HT-29 (cell line): Measurements from ENCODE around the gene NAXD. TPM values are rescaled to one million over a fixed set of nuclear protein-coding genes. Genes with fewer than 3 reads are reported as not detected.
A peak's percentile ranks its signal among the peaks of the same experiment; 100 is the strongest.
"Not testable (repeated sequence)": the region's sequence is repeated elsewhere in the genome, so short reads cannot be mapped to it uniquely, and the experiment has no call there.

Experiments
- DNase-seq: peaks from one replicate; pipeline ENCODE4 v3.0.0-alpha.2; 2015; ENCODE audit warnings: low spot score
- total RNA-seq: library from RNA; depleted of rRNA; stranded (reverse); fragments of >200 nt; shearing (Covaris generic); gene quantifications from 2 replicates; pipeline ENCODE4 v1.2.3, GENCODE V29; 2014; rRNA removed

The NAXD gene
- 43.3 and 44.5 TPM in 2 replicates for total RNA-seq

DNA sequence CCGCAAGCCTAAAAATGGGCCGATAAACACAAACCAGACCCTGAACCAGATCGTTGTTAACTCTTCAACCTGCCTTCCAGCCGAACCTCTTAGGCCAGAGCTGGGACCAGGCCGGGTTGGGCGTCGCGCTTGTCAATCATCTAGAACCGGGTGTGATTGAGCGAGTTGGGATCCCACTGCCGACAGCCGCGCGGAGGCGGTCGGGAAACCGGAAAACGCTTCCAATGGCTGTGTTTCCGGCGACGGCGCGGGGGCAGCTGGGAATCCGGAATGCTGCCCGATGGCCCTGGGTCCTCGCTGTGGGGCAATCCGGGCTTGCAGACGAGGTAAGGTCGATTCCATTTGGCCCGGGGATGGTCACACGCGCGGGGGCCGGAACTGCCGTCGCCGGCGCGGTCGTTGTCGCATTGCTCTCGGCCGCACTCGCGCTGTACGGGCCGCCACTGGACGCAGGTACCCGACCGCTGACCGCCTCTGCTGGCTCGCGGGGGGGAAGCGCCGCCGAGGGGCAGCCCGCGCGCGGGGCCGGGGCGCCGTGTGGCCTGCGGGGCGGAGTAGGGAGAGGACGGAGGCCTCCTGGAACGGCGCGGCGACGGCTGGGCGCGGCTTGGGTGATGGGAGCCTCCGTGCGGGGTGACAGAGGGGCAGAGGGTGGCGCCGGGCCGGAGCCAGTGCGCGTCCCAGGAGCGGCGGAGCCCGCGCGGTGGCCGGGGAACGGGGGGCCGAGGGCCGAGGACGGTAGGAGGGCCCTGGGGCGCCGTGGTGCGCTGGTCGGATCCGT, at the start of gene NAXD:
Gene NAXD (plus strand): TSS at position 224 of the 781 bp plus-strand sequence. CDS start 57 bp downstream, at position 281.
- peak; percentile 99 for DNase-seq

DNA sequence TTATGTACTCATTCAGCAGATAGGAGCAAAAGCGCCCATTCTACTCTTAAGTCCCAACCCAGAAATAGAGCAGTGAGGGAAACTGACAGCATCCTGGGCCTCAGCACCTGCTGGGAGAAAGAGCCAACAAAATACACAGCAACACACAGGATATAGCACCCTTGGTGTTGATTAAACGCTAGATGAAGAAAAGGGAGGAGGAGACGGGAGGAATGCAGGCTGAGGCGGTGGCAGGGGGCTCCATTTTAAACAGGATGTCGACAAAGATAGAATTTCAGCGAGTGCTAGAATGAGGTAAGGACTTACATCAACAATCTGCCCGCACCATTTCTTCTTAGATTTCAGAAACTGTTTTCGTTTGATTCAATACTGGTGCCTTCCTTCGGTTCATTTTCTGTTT, 49.2 kb upstream of the NAXD start:
- no peak for DNase-seq

DNA sequence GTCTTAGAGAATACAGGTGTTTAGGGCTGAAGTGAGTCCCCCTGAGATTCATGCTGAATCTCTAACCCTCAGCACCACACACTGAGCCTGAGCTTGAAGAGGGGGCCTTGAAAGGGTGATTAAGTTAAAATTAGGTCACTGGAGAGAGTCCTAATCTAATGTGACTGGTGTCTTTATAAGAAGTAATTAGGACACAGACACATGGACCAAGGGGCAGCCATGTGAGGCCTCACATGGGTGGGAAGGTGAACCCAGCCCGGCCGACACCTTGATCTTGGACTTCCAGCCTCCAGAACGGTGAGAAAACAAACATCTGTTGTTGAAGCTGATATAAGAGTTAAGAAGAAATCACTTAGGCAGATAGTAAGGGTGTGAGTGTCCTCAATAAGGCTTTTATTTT, 46.7 kb upstream of the NAXD start:
- DNase-seq: no peak

DNA sequence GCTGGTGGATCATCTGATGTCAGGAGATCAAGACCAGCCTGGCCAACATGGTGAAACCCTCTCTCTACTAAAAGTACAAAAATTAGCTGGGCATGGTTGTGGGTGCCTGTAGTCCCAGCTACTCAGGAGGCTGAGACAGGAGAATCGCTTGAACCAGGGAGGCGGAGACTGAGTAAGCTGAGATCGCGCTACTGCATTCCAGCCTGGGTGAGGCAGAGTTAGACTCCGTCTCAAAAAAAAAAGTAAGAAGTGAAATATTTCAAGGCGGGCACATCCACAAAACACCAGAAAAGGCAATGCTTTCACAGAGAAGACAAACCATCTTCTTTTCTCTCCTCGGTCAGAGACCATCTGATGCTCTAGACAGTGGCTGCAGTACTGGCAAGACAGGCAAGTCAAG, 45.4 kb upstream of the NAXD start:
- not testable (repeated sequence) for DNase-seq

DNA sequence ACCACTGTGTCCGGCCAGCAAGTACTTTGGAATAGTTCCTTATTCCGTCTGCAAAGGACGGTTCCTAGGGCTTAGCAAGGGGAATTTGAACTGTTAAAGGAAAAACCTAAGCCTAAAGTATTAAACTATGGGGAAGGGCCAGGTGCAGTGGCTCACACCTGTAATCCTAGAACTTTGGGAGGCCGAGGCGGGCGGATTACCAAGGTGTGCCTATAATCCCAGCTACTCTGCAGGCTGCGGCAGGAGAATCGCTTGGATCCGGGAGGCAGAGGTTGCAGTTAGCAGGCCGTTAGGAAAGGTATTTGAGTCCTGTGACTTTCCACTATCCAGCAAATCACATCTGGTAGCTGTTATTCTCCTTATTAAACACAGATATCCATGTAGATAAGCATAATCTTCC, 44.5 kb upstream of the NAXD start:
- no peak for DNase-seq

DNA sequence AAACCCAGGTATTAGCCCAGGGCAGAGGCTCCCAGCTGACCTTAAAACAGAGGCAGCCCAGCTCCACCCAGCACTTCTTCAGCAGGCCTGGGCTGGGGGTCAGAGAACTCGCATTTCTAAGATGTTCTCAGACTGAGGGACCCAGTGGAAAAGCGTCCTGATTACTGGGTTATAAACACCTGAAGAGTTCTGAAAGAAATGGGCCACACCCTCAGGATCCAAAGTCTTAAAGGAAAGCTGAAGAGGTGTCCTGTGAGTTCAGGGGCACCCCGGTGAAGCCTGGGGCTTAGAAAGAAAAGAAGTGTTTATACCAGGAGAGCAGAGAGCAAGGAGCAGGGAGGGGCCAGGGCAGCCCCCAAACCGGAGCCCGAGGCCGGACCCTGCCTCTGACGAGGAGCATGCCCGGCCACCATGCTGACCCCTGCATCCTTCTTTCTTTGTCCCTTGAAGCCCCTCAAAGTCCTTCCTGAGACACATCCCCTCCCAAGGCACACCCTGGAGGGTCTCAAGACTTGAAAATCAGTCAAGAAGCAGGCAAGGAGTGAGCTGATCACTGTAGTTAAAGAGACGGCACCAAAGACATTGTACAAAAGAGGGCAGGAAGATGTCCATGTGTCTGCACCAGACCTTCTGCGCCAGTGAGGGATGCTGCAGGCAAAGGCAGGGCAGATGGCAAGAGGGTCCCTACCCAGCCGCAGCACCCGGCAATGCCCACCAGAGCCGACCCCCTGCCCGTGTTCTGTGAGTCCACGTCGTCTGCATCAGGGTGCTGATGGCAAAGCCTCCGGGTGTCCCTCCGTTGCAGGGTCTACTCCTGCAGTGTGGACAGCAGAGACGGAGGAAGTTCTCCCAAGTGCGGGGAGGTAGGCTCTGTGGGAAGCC, 43.2 kb upstream of the NAXD start:
- DNase-seq: no peak

DNA sequence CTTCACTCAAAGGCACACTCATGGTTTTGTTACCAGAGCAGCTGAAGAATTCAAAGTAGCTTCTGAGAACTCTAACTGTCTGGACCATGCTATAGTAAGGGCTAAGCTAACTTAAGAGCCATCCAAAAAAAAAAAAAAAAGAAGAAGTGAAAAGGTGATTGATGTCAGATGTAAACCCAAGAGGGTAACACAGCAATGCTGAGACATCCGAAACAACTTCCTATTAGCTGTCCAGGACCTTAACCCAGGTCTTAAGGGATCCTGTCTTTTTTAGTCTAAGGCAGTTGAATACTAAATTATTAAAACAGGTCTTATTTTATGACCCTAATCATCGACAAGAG, 42.6 kb upstream of the NAXD start:
- no peak for DNase-seq

DNA sequence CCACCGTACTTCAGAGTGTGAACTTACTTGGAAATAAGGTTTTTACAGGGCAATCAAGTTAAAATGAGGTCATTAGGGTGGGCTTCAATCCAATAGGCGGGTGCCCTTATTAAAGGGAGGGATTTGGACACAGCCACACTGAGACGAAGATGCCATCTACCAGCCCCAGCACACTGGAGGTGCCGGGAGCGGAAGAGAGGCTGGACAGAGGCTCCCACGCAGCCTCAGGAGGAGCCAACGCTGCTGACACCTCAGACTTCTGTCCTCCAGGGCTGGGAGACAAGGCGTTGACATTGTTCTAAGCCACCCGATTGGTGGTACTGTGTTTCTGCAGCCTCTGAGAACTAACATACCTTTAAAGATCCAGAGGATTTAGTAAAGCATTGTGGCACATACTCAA, 41.2 kb upstream of the NAXD start:
- no peak for DNase-seq

DNA sequence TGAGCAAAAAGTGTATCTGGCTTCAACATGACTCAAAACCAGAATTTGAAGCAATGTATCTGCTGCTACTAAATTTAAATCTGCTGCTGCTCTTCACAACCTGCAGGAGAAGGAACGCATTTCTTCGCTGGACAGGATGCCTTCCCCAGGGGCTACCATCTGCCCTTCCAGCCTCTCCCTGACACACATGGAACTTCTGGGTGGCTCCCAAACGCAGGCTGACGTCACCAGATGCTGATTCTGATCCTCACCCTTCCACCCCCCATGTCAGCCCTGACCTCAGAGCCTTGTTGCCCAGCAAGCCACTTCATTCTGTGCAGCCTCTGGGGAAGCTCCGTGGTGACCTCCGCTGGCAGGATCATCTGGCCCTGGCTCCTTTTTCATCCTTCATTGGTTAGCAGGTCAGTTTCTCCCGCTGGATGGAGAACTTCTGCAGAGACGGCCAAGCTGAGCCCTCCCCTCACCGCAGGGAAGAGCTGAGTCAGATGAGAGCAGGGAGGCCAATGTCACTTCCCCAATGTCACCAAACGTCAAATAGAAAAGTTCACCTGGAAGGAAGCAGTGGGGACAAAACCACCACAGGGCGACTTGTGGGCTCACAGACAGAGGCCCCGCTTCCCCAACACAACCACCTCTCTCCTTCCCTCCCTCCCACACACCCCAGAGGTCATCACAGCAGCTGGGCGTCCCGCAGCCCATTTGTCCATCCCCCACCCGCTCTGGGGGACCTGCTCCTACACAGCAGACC, 39.8 kb upstream of the NAXD start:
- no peak for DNase-seq

DNA sequence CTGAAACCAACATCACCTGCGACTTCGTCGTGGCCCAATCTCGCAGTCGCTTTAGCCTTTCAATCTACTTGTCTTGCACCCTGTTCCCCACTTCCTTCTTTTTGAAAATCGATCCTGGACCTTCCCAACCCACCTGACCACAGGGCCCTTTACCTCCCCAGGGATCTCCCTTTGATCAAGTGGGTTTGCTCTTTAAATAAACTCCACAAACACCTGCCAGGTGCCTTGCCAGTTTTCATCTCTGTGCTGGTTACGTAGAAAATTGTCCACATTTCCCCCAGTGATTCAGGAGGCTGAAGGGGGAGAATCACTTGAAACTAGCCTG, 39.3 kb upstream of the NAXD start:
- DNase-seq: no peak

DNA sequence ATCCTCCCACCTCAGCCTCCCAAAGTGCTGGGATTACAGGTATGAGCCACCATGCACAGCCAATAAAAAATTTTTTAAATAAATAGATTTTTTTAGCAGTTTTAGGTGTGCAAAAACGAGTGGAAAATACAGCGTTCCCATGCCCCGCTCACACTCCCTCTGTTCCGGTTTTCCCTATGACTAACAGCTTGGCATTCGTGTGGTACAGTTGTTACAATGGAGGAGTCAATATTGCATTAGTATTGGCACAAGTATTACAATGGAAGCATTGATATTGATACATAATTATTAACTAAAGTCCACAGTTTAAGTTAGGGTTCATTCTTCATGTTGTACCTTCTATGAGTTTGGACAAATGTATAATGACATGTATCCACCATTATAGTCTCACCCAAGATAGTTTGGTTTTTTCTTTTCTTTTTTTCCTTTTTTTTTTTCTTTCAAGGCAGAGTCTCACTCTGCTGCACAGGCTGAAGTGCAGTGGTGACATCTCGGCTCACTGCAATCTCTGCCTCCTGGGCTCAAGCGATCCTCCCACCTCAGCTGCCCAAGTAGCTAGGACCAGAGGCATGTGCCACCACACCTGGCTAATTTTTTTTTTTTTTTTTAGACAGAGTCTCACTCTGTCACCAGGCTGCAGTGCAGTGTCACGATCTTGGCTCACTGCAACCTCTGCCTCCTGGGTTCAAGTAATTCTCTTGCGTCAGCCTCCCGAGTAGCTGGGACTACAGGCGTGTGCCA, 38.4 kb upstream of the NAXD start:
- peak; percentile 55 for DNase-seq

DNA sequence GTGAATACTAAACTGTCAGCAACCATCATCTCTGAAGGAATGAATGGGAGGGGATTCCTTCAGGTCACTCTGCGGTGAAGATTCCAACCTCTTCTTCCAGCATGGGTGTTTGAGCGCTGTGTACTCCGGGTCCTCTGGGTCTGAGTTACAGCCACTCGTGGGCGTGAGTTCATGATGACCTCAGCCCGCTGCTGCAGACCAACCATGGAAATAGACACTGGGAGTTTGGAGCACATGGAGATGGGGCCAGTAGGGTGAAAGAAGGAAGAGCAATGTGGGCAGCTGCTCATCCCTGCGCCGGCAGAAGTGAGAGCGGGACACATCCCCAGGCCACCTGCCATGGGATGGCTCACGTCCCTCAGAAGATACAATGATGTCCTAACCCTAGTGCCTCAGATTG, 37.0 kb upstream of the NAXD start:
- no peak for DNase-seq

DNA sequence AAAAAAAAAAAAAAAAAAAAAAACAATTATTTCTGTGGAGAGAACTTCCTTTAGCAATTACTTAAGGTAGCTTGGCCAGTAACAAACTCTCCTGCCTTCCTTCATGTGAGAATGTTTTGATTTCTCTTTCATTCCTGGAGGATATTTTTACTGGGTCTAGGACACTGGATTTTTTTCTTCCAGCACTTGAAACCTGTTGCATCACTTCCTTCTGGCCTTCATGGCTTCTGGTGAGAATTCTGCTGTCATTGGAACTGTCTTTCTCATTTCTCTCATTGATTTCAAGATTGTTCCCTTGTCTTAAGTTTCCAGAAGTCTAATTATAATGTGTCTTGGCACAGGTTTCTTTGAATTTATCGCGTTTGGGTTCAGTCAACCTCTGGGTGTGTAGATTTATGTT, 34.5 kb upstream of the NAXD start:
- DNase-seq: no peak

DNA sequence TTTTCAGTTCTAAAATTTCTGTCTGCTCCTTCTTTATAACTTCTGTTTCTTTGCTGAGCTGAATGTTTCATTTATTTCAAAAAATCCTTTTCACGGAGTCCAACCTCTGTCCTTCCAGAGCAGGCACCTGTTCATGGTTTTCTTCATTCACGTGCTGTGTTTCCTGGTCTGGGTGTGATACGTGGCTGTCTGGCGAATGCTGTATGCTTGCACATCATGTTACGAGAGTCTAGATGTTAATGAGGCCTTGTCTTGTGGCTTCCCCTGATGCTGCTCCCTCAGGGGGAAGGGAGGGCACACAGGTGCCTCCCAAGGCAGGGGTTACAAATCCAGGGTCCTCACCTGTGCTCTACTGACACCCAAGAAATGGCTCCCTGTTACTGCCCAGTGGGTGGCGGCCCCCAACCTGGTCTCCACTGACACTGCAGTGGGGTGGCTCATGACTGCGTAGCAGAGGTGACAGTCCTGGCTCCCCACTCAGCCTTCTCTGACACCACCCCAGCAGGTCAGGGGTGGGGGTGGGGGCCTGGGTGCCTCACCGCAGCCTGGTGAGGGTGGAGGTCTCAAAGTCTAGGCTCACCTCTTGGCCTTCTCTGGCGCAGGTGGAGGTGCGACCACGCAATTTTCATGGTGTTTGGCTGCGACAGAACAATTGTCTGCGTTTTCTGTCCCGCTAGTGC, 33.7 kb upstream of the NAXD start:
- DNase-seq: no peak

DNA sequence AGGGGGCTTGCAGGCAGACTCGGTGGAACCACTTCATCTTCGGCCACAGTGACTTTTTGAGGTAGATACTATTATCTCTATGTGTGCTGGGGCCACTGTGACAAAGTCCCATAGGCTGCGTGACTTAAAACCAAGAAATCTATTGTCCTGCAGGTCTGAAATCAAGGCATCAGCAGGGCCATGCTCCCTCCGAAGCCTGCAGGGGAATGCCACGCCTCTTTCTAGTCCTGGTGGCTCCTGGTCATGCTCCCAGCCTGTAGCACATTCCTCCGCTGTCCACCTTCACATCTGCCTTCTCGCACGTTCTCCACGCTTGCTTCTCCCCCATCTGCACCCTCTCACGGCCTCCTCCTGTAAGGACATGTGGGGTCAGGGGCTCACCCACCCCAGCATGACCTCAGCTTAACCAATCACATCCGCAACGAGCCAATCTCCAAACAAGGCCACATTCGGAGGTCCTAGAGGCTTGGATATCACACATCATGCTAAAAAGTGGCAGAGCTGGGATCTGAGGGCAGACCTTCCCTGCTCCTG, 32.9 kb upstream of the NAXD start:
- DNase-seq: no peak

DNA sequence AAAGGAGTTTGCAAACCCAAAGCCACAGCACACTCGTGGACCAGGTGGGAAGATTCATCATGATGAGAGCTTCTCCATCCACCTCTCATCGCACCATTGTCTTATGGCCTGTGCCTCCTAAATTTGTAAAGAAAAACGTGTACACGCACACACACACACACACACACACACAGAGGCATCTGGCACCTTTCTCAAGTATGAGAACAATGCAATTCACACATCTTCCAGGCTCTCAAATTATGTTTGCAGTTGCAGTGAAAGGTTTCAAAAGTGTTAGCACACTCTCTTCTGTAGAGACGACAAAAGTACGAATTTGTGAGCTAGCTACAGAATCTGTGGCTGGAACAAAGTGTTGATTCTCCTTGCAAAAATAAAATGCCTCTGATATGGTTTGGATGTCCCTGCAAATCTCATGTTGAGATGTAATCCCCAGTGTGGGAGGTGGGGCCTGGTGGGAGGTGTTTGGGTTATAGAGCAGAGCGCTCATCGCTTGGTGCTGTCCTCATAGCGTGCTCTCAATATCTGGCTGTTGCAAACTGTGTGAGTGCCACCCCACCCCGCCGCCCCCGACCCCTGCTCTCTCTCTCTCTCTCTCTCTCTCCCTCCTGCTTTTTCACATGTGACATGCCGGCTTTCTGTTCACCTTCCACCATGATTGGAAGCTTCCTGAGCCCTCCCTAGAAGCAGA, 32.0 kb upstream of the NAXD start:
- DNase-seq: no peak

DNA sequence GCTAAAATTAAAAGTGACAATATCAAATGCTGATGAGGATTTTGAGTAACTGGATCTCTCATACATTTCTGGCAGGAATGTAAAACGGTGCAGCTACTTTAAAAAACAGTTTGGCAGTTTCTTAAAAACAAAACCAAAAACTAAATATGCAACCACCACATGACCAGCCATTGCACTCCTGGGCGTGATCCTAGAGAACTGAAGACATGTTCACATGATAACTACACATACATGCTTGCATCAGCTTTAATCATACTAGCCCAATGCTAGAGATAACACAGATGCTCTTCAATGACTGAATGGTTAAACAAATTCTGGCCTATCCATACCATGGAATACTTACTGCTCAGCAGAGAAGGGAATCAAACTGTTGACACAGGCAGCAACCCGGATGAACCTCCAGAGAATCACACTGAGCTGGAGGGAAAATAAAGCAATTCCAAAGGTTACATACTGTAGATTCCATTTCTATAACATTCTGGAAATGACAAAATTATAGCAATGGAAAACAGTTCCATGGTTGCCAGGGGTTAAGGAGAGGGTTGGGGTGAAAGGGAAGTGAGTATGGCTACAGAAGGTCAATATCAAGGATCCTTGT, 25.5 kb upstream of the NAXD start:
- no peak for DNase-seq

DNA sequence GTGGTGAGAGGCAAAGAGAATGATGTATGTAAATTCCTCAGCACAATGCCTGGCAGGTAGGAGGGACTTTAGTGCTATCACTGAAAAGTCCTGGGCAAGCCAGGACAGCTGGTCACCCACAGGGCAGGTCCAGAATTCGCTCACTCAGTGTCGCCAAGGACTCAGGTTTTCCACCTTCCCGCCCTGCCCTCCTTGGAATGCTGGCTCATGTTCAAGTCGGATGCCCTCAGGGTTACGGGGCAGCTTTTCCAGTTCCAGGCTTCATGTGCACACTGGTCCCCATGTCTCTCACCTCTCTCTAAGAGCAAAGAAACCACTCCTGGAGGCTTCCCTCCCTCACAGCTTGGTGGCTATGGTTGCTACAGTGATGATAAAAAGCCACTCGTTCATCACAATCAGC, 24.8 kb upstream of the NAXD start:
- peak; percentile 71 for DNase-seq

DNA sequence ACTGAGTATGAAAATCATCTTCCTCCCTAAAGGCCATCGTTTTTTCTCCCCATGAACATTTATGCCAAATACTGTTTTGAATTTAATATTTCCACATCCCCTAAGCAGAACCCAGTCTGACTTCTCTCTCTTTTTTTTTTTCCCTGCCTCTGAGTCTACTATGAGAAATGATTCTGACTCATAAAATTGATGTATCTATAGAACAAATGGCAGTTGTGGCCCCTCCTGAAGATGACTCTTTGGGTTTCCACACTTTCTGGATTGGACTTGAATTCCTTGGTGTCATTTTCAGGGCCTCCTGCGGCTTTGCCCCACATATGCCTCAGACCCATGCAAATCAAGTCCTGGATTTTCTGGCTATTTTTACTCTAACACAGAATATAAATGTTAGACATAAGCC, 22.7 kb upstream of the NAXD start:
- DNase-seq: no peak
